Iris pigment epithelial cell (primary cell): ENCODE measurements around the gene LAMA2.
A peak's percentile ranks its signal among the peaks of the same experiment; 100 is the strongest.

ENCODE experiments used
- DNase-seq: peaks from one replicate; pipeline ENCODE4 v3.0.0-alpha.2; 2011; ENCODE audit warnings: low read depth

The LAMA2 gene

GRCh38 chr6:129364037-129364436 lies 481.1 kb downstream of the LAMA2 start:
- no peak for DNase-seq

GRCh38 chr6:129364767-129365166 lies 481.8 kb downstream of the LAMA2 start:
- DNase-seq = no peak

GRCh38 chr6:129368076-129368475 lies 485.1 kb downstream of the LAMA2 start:
- no peak for DNase-seq

- DNase-seq = no peak
Observed at GRCh38 chr6:129368970-129369369, 486.0 kb downstream of the LAMA2 start.

GRCh38 chr6:129369737-129370136 lies 486.8 kb downstream of the LAMA2 start:
- no peak for DNase-seq

- DNase-seq = peak; percentile 59
Observed at GRCh38 chr6:129370268-129370916, 487.5 kb downstream of the LAMA2 start.

GRCh38 chr6:129381885-129382284 lies 498.9 kb downstream of the LAMA2 start:
- no peak for DNase-seq

- no peak for DNase-seq
Observed at GRCh38 chr6:129382916-129383315, 500.0 kb downstream of the LAMA2 start.

- DNase-seq = no peak
Observed at GRCh38 chr6:129385117-129385516, 502.2 kb downstream of the LAMA2 start.

- DNase-seq = peak; percentile 23
Observed at GRCh38 chr6:129390900-129391299, 508.0 kb downstream of the LAMA2 start.

GRCh38 chr6:129393654-129394053 lies 510.7 kb downstream of the LAMA2 start:
- no peak for DNase-seq

GRCh38 chr6:129398764-129399163 lies 515.8 kb downstream of the LAMA2 start:
- no peak for DNase-seq

- peak; percentile 28 for DNase-seq
Observed at GRCh38 chr6:129402244-129402643, 519.3 kb downstream of the LAMA2 start.

- no peak for DNase-seq
Observed at GRCh38 chr6:129411092-129411491, 528.2 kb downstream of the LAMA2 start.

- no peak for DNase-seq
Observed at GRCh38 chr6:129416337-129416990, 533.5 kb downstream of the LAMA2 start.

GRCh38 chr6:129417416-129418086 lies 534.6 kb downstream of the LAMA2 start:
- no peak for DNase-seq

- no peak for DNase-seq
Observed at GRCh38 chr6:129419324-129419723, 536.4 kb downstream of the LAMA2 start.

- no peak for DNase-seq
Observed at GRCh38 chr6:129426343-129426742, 543.4 kb downstream of the LAMA2 start.

- DNase-seq = no peak
Observed at GRCh38 chr6:129429956-129430355, 547.0 kb downstream of the LAMA2 start.

GRCh38 chr6:129432738-129433137 lies 549.8 kb downstream of the LAMA2 start:
- DNase-seq = peak; percentile 31

- no peak for DNase-seq
Observed at GRCh38 chr6:129434091-129434490, 551.2 kb downstream of the LAMA2 start.

- DNase-seq = peak; percentile 41
Observed at GRCh38 chr6:129440691-129441090, 557.8 kb downstream of the LAMA2 start.

GRCh38 chr6:129444683-129445082 lies 561.7 kb downstream of the LAMA2 start:
- DNase-seq = no peak
